IMR-90 (cell line): ENCODE data around the gene GGNBP2. TPM values are rescaled to one million over a fixed set of nuclear protein-coding genes. Genes with fewer than 3 reads are reported as not detected.

Experiments
- ATAC-seq: fragments of 200-7000 bp; cut with Tn5 transposase; 2 replicates; pipeline ENCODE4 v1.9.1; 2020; ENCODE audit warnings: low read depth, mild to moderate bottlenecking, moderate library complexity
- BruUV-seq: library from RNA; stranded (reverse); fragments of 400-500 nt; replicated peaks from 2 replicates; lab custom pipeline; 2021; lab: Mats Ljungman, UMichigan
- CTCF ChIA-PET: fragments of 300-600 bp; formaldehyde crosslinking; extraction: SDS; loops from one replicate; lab custom pipeline; 2021; ENCODE audit warnings: antibody characterized with exemption; lab: Yijun Ruan, JAX
- POLR2A ChIA-PET: fragments of 300-600 bp; sonication (Branson Sonifier 250); formaldehyde crosslinking; loops from one replicate; lab custom pipeline; 2022; ENCODE audit warnings: antibody characterized with exemption; ENCODE audit not compliant: unreplicated experiment; lab: Charles Lee
- DNase-seq: peaks from one replicate; pipeline ENCODE4 v3.0.0; 2013
- H2AFZ ChIP-seq: replicated peaks from 2 replicates; pipeline ENCODE3; 2013; ENCODE audit warnings: low read length, mild to moderate bottlenecking; ENCODE audit not compliant: poor library complexity
- H2AK5ac ChIP-seq: 2 replicates; pipeline ENCODE4 v1.6.1; 2013; ENCODE audit warnings: low read depth, low read length, inconsistent platforms
- H2AK9ac ChIP-seq: replicated peaks from 2 replicates; pipeline ENCODE3; 2013; ENCODE audit warnings: mild to moderate bottlenecking, low read depth, low read length, moderate library complexity; ENCODE audit not compliant: poor library complexity
- H2BK120ac ChIP-seq: 2 replicates; pipeline ENCODE4 v1.6.1; 2013; ENCODE audit warnings: low read depth, low read length, inconsistent platforms
- H2BK15ac ChIP-seq: 3 replicates; pipeline ENCODE4 v1.6.1; 2013; ENCODE audit warnings: low read depth, low read length, inconsistent platforms
- H2BK20ac ChIP-seq: 2 replicates; pipeline ENCODE4 v1.6.1; 2013; ENCODE audit warnings: low read depth, mild to moderate bottlenecking, inconsistent platforms, low read length, moderate library complexity
- H2BK5ac ChIP-seq: 2 replicates; pipeline ENCODE4 v1.6.1; 2013; ENCODE audit warnings: mild to moderate bottlenecking, low read depth, low read length, inconsistent platforms; ENCODE audit not compliant: poor library complexity, severe bottlenecking
- H3K14ac ChIP-seq: replicated peaks from 2 replicates; pipeline ENCODE4 v1.6.1; 2013; ENCODE audit warnings: low read depth, low read length, inconsistent platforms
- H3K18ac ChIP-seq: 2 replicates; pipeline ENCODE4 v1.6.1; 2013; ENCODE audit warnings: low read depth, low read length, control low read depth
- H3K23ac ChIP-seq: 2 replicates; pipeline ENCODE4 v1.6.1; 2013; ENCODE audit warnings: low read depth, low read length, inconsistent platforms
- H3K27ac ChIP-seq: 2 replicates; pipeline ENCODE4 v1.5.1; 2013; ENCODE audit warnings: mild to moderate bottlenecking, control low read depth, low read length; ENCODE audit not compliant: insufficient read depth
- H3K27me3 ChIP-seq: 2 replicates; pipeline ENCODE4 v1.6.1; 2013; ENCODE audit warnings: low read length; ENCODE audit not compliant: control insufficient read depth, insufficient read depth
- H3K36me3 ChIP-seq: 2 replicates; pipeline ENCODE4 v1.6.1; 2013; ENCODE audit warnings: low read length, mixed read lengths; ENCODE audit not compliant: control insufficient read depth, insufficient read depth
- H3K4ac ChIP-seq: 2 replicates; pipeline ENCODE4 v1.6.1; 2013; ENCODE audit warnings: low read depth, low read length, inconsistent platforms
- H3K4me1 ChIP-seq: 2 replicates; pipeline ENCODE4 v1.6.1; 2013; ENCODE audit warnings: low read length, mixed read lengths; ENCODE audit not compliant: control insufficient read depth, insufficient read depth
- H3K4me2 ChIP-seq: 2 replicates; pipeline ENCODE4 v1.6.1; 2013; ENCODE audit warnings: low read depth, mild to moderate bottlenecking, control low read depth, low read length, moderate library complexity
- H3K4me3 ChIP-seq: 2 replicates; pipeline ENCODE4 v1.5.1; 2013; ENCODE audit warnings: low read depth, mild to moderate bottlenecking, control low read depth, low read length, moderate library complexity; ENCODE audit not compliant: insufficient read depth
- H3K56ac ChIP-seq: 2 replicates; pipeline ENCODE4 v1.6.1; 2013; ENCODE audit warnings: low read length, inconsistent platforms; ENCODE audit not compliant: insufficient read depth; ENCODE audit errors: extremely low read depth
- H3K79me1 ChIP-seq, 2 experiments: 2 replicates each; pipeline ENCODE4 v1.6.1; 2013; ENCODE audit warnings: low read length in 2 of 2, inconsistent platforms in 1 of 2, low read depth in 1 of 2
- H3K9ac ChIP-seq: 2 replicates; pipeline ENCODE4 v1.6.1; 2013; ENCODE audit warnings: low read depth, low read length, control low read depth
- H3K9me1 ChIP-seq: 2 replicates; pipeline ENCODE4 v1.6.1; 2013; ENCODE audit warnings: low read length, inconsistent platforms; ENCODE audit not compliant: insufficient read depth
- H3K9me3 ChIP-seq: 2 replicates; pipeline ENCODE4 v1.6.1; 2013; ENCODE audit warnings: low read length; ENCODE audit not compliant: control insufficient read depth, insufficient read depth
- H4K20me1 ChIP-seq: 2 replicates; pipeline ENCODE4 v1.6.1; 2013; ENCODE audit warnings: low read length, inconsistent platforms; ENCODE audit not compliant: insufficient read depth
- H4K5ac ChIP-seq: 2 replicates; pipeline ENCODE4 v1.6.1; 2013; ENCODE audit warnings: mild to moderate bottlenecking, low read depth, low read length, control low read depth
- H4K8ac ChIP-seq, 2 experiments: 2 replicates each; pipeline ENCODE4 v1.6.1; 2013; ENCODE audit warnings: low read depth in 2 of 2, low read length in 2 of 2, control low read depth in 1 of 2, inconsistent platforms in 1 of 2
- H4K91ac ChIP-seq: 2 replicates; pipeline ENCODE4 v1.6.1; 2013; ENCODE audit warnings: low read depth, low read length, inconsistent platforms; ENCODE audit not compliant: insufficient read depth
- BHLHE40 ChIP-seq: fragments of 150-350 bp; IDR thresholded peaks from 2 replicates; pipeline ENCODE4 v1.6.1; 2016; ENCODE audit warnings: mild to moderate bottlenecking, low read depth, low read length
- CEBPB ChIP-seq: IDR thresholded peaks from 2 replicates; pipeline ENCODE4 v1.6.1; 2012; ENCODE audit warnings: low read depth, low read length, improper control_type of control experiment
- CHD1 ChIP-seq: IDR thresholded peaks from 2 replicates; pipeline ENCODE4 v1.6.1; 2012; ENCODE audit warnings: low read depth, low read length, improper control_type of control experiment
- FOS ChIP-seq: fragments of 150-350 bp; IDR thresholded peaks from 2 replicates; pipeline ENCODE4 v1.6.1; 2016; ENCODE audit warnings: low read depth, low read length
- MAFK ChIP-seq: IDR thresholded peaks from 2 replicates; pipeline ENCODE4 v1.6.1; 2012; ENCODE audit warnings: low read depth, low read length, improper control_type of control experiment
- MXI1 ChIP-seq: IDR thresholded peaks from 2 replicates; pipeline ENCODE4 v1.6.1; 2012; ENCODE audit warnings: low read depth, mild to moderate bottlenecking, low read length, moderate library complexity, borderline replicate concordance
- NFE2L2 ChIP-seq: fragments of 150-350 bp; IDR thresholded peaks from 2 replicates; pipeline ENCODE4 v1.6.1; 2016; ENCODE audit warnings: low read depth, mild to moderate bottlenecking, low read length
- POLR2A ChIP-seq: IDR thresholded peaks from 2 replicates; pipeline ENCODE4 v1.6.1; 2012; ENCODE audit warnings: mild to moderate bottlenecking, low read depth, low read length
- RFX5 ChIP-seq: IDR thresholded peaks from 2 replicates; pipeline ENCODE4 v1.8.0; 2012; ENCODE audit warnings: low read depth, mild to moderate bottlenecking, low read length, moderate library complexity
- SMC3 ChIP-seq: fragments of 150-350 bp; IDR thresholded peaks from 2 replicates; pipeline ENCODE4 v1.6.1; 2016; ENCODE audit warnings: low read depth, mild to moderate bottlenecking, antibody characterized with exemption, low read length, moderate library complexity
- WGBS, 2 experiments: methylation state at CpG; one replicate each; pipeline versions ENCODE4 v1.1.5 to v1.1.7; 2013; ENCODE audit warnings: missing lambda C conversion rate in 2 of 2; ENCODE audit not compliant: insufficient read length in 1 of 2; ENCODE audit errors: extremely low coverage in 2 of 2; 5-methylcytosine and 5-hydroxymethylcytosine counted together
- dilution Hi-C: fragments of 300-500 bp; cut with HindIII; formaldehyde crosslinking; loops from one replicate; pipeline ENCODE4 v1.14.3; 2018; ENCODE audit warnings: low sequenced_read_pairs; ENCODE audit not compliant: unreplicated experiment
- in situ Hi-C: fragments of 300-500 bp; cut with MboI; formaldehyde crosslinking; loops from 3 replicates; pipeline ENCODE4 v1.14.3; 2019; ENCODE audit warnings: low sequenced_read_pairs, inconsistent platforms, mixed read lengths
- intact Hi-C: fragments of 100-400 bp; cut with micrococcal nuclease; formaldehyde crosslinking; loops from 2 replicates; pipeline ENCODE4 v1.10.0; 2022
- polyA plus RNA-seq, 3 experiments: library from polyadenylated mRNA; depleted of rRNA; stranded (reverse); fragments of >200 nt; gene quantifications; 2 replicates each; pipeline ENCODE4 v1.2.3, GENCODE V29; 2012; ENCODE audit warnings: low replicate concordance in 1 of 3
- total RNA-seq: library from RNA; depleted of rRNA; stranded (reverse); fragments of >200 nt; gene quantifications from 2 replicates; pipeline ENCODE4 v1.2.3, GENCODE V29; 2012
- TF ChIP-seq, protein P1 (sequence below): fragments of 150-350 bp; IDR thresholded peaks from 2 replicates; pipeline ENCODE4 v1.6.1; 2017; ENCODE audit warnings: mild to moderate bottlenecking, antibody characterized with exemption, low read length, low read depth
- TF ChIP-seq, protein P2 (sequence below): fragments of 150-350 bp; IDR thresholded peaks from 2 replicates; pipeline ENCODE4 v1.6.1; 2016; ENCODE audit warnings: low read depth, mild to moderate bottlenecking, low read length, moderate library complexity, borderline replicate concordance
- TF ChIP-seq, protein P3 (sequence below): conservative IDR thresholded peaks from 2 replicates; pipeline ENCODE4 v1.5.1; 2012; ENCODE audit warnings: mild to moderate bottlenecking, low read depth, low read length, improper control_type of control experiment

Gene GGNBP2
- total and polyA plus RNA-seq, 2 of the 4 experiments (the other 2 are of a cell fraction): 40.7 to 56.2 TPM

DNA sequence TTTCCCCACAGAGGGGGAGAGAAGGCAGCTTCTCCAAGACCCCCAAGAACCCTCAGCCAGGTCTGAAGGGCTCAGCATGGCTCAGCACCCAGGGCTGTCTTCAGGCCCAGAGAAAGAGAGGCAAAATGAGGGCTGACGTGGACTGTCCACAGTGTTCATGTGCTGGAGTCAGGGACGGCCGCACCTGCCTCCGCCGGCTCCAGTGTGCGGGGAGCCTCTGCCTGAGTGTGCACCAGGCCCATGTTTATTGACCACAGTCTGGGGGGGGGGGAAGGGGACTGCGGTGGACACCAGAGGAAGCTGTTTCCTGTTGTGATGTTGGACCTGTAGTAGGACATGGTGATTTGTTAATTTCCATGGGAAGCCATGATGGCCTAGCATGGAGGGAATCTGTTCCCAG lies 63.6 kb downstream of the GGNBP2 start:
- peak overlapping the region; percentile 72 for H2AFZ ChIP-seq
- no peaks in the 10 kb centered on the region for H3K27me3 ChIP-seq
- no peak overlapping the region for H2BK120ac ChIP-seq
- no peak overlapping the region for H3K14ac ChIP-seq
- intact Hi-C loops: no loop called here
- no peak for TF ChIP-seq RFX5
- TF ChIP-seq, protein P1, sequence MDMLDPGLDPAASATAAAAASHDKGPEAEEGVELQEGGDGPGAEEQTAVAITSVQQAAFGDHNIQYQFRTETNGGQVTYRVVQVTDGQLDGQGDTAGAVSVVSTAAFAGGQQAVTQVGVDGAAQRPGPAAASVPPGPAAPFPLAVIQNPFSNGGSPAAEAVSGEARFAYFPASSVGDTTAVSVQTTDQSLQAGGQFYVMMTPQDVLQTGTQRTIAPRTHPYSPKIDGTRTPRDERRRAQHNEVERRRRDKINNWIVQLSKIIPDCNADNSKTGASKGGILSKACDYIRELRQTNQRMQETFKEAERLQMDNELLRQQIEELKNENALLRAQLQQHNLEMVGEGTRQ: no peak
- TF ChIP-seq MXI1: no peak
- no peak for TF ChIP-seq POLR2A
- TF ChIP-seq MAFK: no peak
- TF ChIP-seq CEBPB: no peak
- TF ChIP-seq, protein P2, sequence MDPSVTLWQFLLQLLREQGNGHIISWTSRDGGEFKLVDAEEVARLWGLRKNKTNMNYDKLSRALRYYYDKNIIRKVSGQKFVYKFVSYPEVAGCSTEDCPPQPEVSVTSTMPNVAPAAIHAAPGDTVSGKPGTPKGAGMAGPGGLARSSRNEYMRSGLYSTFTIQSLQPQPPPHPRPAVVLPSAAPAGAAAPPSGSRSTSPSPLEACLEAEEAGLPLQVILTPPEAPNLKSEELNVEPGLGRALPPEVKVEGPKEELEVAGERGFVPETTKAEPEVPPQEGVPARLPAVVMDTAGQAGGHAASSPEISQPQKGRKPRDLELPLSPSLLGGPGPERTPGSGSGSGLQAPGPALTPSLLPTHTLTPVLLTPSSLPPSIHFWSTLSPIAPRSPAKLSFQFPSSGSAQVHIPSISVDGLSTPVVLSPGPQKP: no peak
- no peak for TF ChIP-seq BHLHE40
- no peak for TF ChIP-seq CHD1
- TF ChIP-seq, protein P3, sequence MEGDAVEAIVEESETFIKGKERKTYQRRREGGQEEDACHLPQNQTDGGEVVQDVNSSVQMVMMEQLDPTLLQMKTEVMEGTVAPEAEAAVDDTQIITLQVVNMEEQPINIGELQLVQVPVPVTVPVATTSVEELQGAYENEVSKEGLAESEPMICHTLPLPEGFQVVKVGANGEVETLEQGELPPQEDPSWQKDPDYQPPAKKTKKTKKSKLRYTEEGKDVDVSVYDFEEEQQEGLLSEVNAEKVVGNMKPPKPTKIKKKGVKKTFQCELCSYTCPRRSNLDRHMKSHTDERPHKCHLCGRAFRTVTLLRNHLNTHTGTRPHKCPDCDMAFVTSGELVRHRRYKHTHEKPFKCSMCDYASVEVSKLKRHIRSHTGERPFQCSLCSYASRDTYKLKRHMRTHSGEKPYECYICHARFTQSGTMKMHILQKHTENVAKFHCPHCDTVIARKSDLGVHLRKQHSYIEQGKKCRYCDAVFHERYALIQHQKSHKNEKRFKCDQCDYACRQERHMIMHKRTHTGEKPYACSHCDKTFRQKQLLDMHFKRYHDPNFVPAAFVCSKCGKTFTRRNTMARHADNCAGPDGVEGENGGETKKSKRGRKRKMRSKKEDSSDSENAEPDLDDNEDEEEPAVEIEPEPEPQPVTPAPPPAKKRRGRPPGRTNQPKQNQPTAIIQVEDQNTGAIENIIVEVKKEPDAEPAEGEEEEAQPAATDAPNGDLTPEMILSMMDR: no peak
- no peak for TF ChIP-seq NFE2L2
- TF ChIP-seq SMC3: no peak
- TF ChIP-seq FOS: no peak
- ATAC-seq: no peak
- no peak overlapping the region for H3K9ac ChIP-seq
- no peak overlapping the region for H2BK5ac ChIP-seq
- in situ Hi-C loops: loop anchor here (10.0 kb wide), 1 partner anchor 767 kb away; the partner anchor contains the start of gene C17orf78
- 80% methylated on average over 2 of the region's 7 CpGs; no CpG with 5 or more reads in 1 of the 2 experiments for WGBS, 2 experiments
- CTCF ChIA-PET: no interaction called here
- H3K56ac ChIP-seq: no peak overlapping the region
- no peak overlapping the region for H2AK9ac ChIP-seq
- H4K20me1 ChIP-seq: peaks cover 27% of the 10 kb centered on the region
- no peak overlapping the region for H2BK20ac ChIP-seq
- no peaks in the 10 kb centered on the region for H3K4me1 ChIP-seq
- H4K5ac ChIP-seq: no peak overlapping the region
- H4K8ac ChIP-seq: no peak overlapping the region
- H4K91ac ChIP-seq: no peak overlapping the region
- H3K4me2 ChIP-seq: no peak overlapping the region
- H3K23ac ChIP-seq: no peak overlapping the region
- H3K4me3 ChIP-seq: no peak overlapping the region
- H3K9me3 ChIP-seq: no peaks in the 10 kb centered on the region
- H3K27ac ChIP-seq: no peak overlapping the region
- no TSS peak for BruUV-seq
- DNase-seq: no peak
- dilution Hi-C loops: no loop called here
- H3K18ac ChIP-seq: no peak overlapping the region
- H2BK15ac ChIP-seq: no peak overlapping the region
- H3K36me3 ChIP-seq: peaks cover 1% of the 10 kb centered on the region; the same call in 1 of the 2 replicates
- H3K9me1 ChIP-seq: peaks cover 15% of the 10 kb centered on the region; the same call in 1 of the 2 replicates
- H3K4ac ChIP-seq: no peak overlapping the region
- peaks cover 17 to 25% of the 10 kb centered on the region in 2 experiments for H3K79me1 ChIP-seq
- no peak overlapping the region for H2AK5ac ChIP-seq
- POLR2A ChIA-PET: no interaction called here
